ENCODE data around the gene LGMN.

DNA sequence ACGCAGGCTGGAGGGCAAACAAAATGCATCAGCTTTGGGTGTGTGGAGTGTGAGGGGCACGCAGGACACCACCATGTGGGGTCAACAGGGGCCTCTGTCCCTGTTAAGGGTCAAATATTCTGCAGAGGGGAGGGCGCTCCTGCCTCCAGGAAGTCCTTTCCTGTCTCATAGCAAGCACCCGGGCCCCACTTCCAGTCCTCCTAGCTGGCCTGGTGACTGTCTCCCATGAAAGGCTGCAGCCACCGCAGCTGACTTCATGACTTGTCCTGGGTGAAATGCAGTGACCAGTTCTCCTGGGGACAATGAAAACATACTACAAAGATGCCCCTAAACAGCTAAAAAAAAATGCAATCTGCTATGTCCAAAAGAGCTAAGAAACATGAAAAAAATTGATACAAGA, 53.6 kb downstream of the LGMN start:
- no peak for TF ChIP-seq CTCF (IDR thresholded peaks at IDR 0.05)
- TF ChIP-seq POLR2AphosphoS5 (IDR thresholded peaks at IDR 0.05): no peak
- TF ChIP-seq EP300 (IDR thresholded peaks at IDR 0.05): no peak
- TF ChIP-seq POLR2A (IDR thresholded peaks at IDR 0.05; ENCODE audit: low read depth): no peak

All from esophagus muscularis mucosa (tissue), 4 donors.